ENCODE data around the gene IGFBP6.

- no peak for TF ChIP-seq POLR2A (IDR thresholded peaks at IDR 0.05)
- no peak for TF ChIP-seq CTCF (IDR thresholded peaks at IDR 0.05)
Observed at GRCh38 chr12:53062977-53063707, 34.3 kb upstream of the IGFBP6 start.

All from thyroid gland (tissue), 4 donors.